Esophagus muscularis mucosa (tissue), 4 donors: ENCODE measurements around the gene C10orf53. TPM values are rescaled to one million over a fixed set of nuclear protein-coding genes. Genes with fewer than 3 reads are reported as not detected.

Experiments
- DNase-seq: peaks from one replicate; pipeline ENCODE4 v3.0.0-alpha.2; 2017; ENCODE audit errors: extremely low spot score
- H3K27ac ChIP-seq, 4 donors: fragments of 200-600 bp; sonication (generic); replicated peaks in 1 of 4; 1 replicate in 3 of 4; 2 replicates in 1 of 4; pipeline ENCODE4 v1.5.1; 2016 to 2019; ENCODE audit warnings: mild to moderate bottlenecking in 1 of 4
- H3K27me3 ChIP-seq, 4 donors: fragments of 200-600 bp; sonication (generic); one replicate each; pipeline versions ENCODE4 v1.5.1 to v1.6.0; 2016 to 2019
- H3K36me3 ChIP-seq, 4 donors: fragments of 200-600 bp; sonication (generic); one replicate each; pipeline ENCODE4 v1.5.1; 2016 to 2019
- H3K4me1 ChIP-seq, 4 donors: fragments of 200-600 bp; sonication (generic); one replicate each; pipeline ENCODE4 v1.5.1; 2016 to 2019
- H3K4me3 ChIP-seq, 4 donors: fragments of 200-600 bp; sonication (generic); 1 replicate in 2 of 4; 2 replicates in 2 of 4; pipeline ENCODE4 v1.5.1; 2016 to 2019; ENCODE audit warnings: mild to moderate bottlenecking in 4 of 4, moderate library complexity in 1 of 4
- H3K9me3 ChIP-seq, 4 donors: fragments of 200-600 bp; sonication (generic); 1 replicate in 3 of 4; 2 replicates in 1 of 4; pipeline ENCODE4 v1.5.1; 2016 to 2019
- EP300 ChIP-seq: sonication (generic); formaldehyde crosslinking; IDR thresholded peaks from one replicate; pipeline ENCODE4 v1.6.1; 2017; ENCODE audit warnings: antibody characterized with exemption
- POLR2A ChIP-seq: fragments of 450-650 bp; IDR thresholded peaks from one replicate; pipeline ENCODE4 v1.6.1; 2017; ENCODE audit warnings: antibody characterized with exemption, moderate library complexity, mild to moderate bottlenecking, low read depth
- POLR2AphosphoS5 ChIP-seq, 2 donors: sonication (generic); formaldehyde crosslinking; IDR thresholded peaks; one replicate each; pipeline ENCODE4 v1.6.1; 2017; ENCODE audit warnings: antibody characterized with exemption in 2 of 2
- WGBS: methylation state at CpG from one replicate; pipeline ENCODE4 v1.1.5; 2018; 5-methylcytosine and 5-hydroxymethylcytosine counted together
- intact Hi-C: fragments of 100-400 bp; cut with DNase I; formaldehyde crosslinking; loops from one replicate; pipeline ENCODE4 v1.15.1; 2023
- total RNA-seq, 4 donors: library from RNA; depleted of rRNA; stranded (reverse); fragments of >200 nt; gene quantifications; one replicate each; pipeline versions ENCODE4 v1.1.0 to v1.2.1, GENCODE V29; 2016
- TF ChIP-seq, protein P1 (sequence below), 3 experiments: fragments of 200-600 bp in 2 of 3; fragments of 450-650 bp in 1 of 3; sonication (generic) in 2 of 3; IDR thresholded peaks; one replicate each; pipeline ENCODE4 v1.5.1; 2017 to 2019; ENCODE audit warnings: antibody characterized with exemption in 3 of 3, mild to moderate bottlenecking in 2 of 3, moderate library complexity in 1 of 3

Gene C10orf53
- total RNA-seq, 4 donors from 2014 or later, result not detected

DNA sequence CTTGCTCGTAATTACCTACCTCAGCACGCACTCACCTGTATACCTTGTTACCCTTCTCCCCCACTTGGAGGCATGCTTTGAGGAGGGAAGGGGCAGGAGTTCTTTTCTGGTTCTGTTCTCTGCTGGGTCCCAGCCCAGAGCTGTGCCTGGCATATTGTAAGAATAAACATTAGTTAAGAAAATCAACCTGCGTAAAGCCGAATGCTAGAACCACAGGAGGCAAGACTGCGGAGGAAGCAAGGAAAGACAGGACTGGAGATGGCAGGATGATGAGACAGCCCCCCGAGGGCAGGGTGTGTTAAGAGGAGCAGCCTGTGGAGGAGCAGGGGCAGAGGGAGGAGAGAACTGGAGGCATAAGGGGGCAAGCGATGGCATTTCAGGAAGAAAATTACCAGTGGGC lies 9.5 kb downstream of the C10orf53 start:
- intact Hi-C loops, result no loop called here
- no peaks in the 10 kb centered on the region for H3K4me1 ChIP-seq
- peaks cover 0 to 11% (median 9%) of the 10 kb centered on the region in 4 donors for H3K9me3 ChIP-seq
- DNase-seq, result no peak
- no peaks in the 10 kb centered on the region for H3K36me3 ChIP-seq
- H3K27me3 ChIP-seq, result peaks cover 0 to 60% (median 3%) of the 10 kb centered on the region in 4 donors
- TF ChIP-seq POLR2A (no peak), POLR2AphosphoS5 (IDR thresholded peaks at IDR 0.05) (no peak), EP300 (no peak)
- TF ChIP-seq, protein P1, sequence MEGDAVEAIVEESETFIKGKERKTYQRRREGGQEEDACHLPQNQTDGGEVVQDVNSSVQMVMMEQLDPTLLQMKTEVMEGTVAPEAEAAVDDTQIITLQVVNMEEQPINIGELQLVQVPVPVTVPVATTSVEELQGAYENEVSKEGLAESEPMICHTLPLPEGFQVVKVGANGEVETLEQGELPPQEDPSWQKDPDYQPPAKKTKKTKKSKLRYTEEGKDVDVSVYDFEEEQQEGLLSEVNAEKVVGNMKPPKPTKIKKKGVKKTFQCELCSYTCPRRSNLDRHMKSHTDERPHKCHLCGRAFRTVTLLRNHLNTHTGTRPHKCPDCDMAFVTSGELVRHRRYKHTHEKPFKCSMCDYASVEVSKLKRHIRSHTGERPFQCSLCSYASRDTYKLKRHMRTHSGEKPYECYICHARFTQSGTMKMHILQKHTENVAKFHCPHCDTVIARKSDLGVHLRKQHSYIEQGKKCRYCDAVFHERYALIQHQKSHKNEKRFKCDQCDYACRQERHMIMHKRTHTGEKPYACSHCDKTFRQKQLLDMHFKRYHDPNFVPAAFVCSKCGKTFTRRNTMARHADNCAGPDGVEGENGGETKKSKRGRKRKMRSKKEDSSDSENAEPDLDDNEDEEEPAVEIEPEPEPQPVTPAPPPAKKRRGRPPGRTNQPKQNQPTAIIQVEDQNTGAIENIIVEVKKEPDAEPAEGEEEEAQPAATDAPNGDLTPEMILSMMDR (IDR thresholded peaks at IDR 0.05), result no peak
- H3K4me3 ChIP-seq, result no peak overlapping the region
- no peak overlapping the region for H3K27ac ChIP-seq
- 13% methylated on average over 7 of the region's 7 CpGs for WGBS

GRCh38 chr10:49689882-49690510 lies 10.5 kb downstream of the C10orf53 start:
- no peak overlapping the region for H3K4me3 ChIP-seq
- intact Hi-C loops, result no loop called here
- no peaks in the 10 kb centered on the region for H3K36me3 ChIP-seq
- H3K4me1 ChIP-seq, result no peaks in the 10 kb centered on the region
- 15% methylated on average over 12 of the region's 12 CpGs for WGBS
- DNase-seq, result no peak
- peaks cover 0 to 60% (median 3%) of the 10 kb centered on the region in 4 donors for H3K27me3 ChIP-seq
- H3K27ac ChIP-seq, result no peak overlapping the region
- TF ChIP-seq POLR2A (no peak), EP300 (no peak), POLR2AphosphoS5 (IDR thresholded peaks at IDR 0.05) (no peak)
- TF ChIP-seq, protein P1 (IDR thresholded peaks at IDR 0.05), result no peak
- H3K9me3 ChIP-seq, result peaks cover 0 to 11% (median 9%) of the 10 kb centered on the region in 4 donors

DNA sequence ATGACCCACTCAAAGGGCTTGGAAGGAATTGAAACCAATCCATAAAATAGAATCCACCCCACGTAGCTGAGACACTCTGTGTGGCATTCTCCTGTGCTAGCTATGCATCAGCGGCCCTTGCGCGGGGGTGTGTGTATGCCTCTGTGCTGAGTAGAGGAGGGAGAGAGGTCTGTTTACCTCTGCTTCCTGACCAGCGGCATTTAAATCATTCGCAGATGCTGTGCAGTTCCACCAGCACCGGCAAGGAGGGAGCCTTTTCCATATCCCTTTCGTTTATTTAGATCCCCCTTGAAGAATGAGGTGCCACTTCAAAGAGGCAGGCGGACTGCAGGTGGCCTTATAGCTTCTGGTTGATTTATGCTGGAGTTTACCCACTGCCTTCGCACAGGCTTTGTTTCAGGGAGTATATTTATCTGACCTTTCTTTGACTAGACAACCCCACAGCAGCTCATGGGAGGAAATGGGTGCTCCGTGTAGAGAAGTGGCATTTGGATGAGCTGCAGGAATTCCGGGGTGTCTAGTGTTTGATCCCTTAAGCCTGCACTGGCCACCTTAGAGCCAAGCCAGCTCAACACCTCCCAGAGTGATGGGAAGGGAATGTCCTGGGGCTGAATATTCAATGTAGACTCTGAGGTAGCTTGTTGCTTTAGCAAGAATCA lies 11.4 kb downstream of the C10orf53 start:
- 6% methylated on average over 11 of the region's 12 CpGs for WGBS
- no peak overlapping the region for H3K4me3 ChIP-seq
- H3K27me3 ChIP-seq, result peaks cover 0 to 60% (median 3%) of the 10 kb centered on the region in 4 donors
- no peak overlapping the region for H3K27ac ChIP-seq
- DNase-seq, result peak; percentile 87
- H3K4me1 ChIP-seq, result no peaks in the 10 kb centered on the region
- peaks cover 0 to 11% (median 9%) of the 10 kb centered on the region in 4 donors for H3K9me3 ChIP-seq
- no peak for TF ChIP-seq EP300
- TF ChIP-seq, protein P1 (IDR thresholded peaks at IDR 0.05), result no peak
- no peaks in the 10 kb centered on the region for H3K36me3 ChIP-seq
- intact Hi-C loops, result no loop called here

DNA sequence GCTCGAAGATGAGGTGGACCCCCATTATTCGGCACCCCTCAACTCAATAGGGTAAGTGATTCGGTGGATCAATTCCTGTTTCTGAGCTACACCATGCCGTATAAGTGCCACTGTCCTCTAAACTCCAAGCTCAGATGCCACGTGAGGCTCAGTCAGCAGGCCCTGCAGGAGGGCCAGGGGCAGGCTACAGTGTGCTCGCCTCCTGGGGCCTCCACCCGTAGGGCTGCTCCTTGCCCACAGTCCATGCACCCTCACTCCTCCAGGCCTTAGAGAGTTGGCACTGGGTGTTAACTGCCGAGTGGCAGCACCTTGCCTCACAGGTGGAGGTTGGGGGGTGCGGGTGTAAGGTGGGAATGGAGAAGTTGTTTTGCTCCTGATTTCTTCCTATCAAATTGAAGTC lies 12.1 kb downstream of the C10orf53 start:
- Histone ChIP-seq H3K9me3 (peaks cover 0 to 11% (median 7%) of the 10 kb centered on the region in 4 donors), H3K27ac (no peak overlapping the region), H3K36me3 (no peaks in the 10 kb centered on the region), H3K27me3 (peaks cover 0 to 60% (median 3%) of the 10 kb centered on the region in 4 donors), H3K4me1 (no peaks in the 10 kb centered on the region), H3K4me3 (no peak overlapping the region)
- intact Hi-C loops, result no loop called here
- 52% methylated on average over 4 of the region's 9 CpGs for WGBS
- DNase-seq, result no peak
- TF ChIP-seq, protein P1 (IDR thresholded peaks at IDR 0.05), result no peak
- no peak for TF ChIP-seq POLR2AphosphoS5 (IDR thresholded peaks at IDR 0.05)
- TF ChIP-seq EP300, result no peak
